ENCODE data around the gene CA5A. TPM values are rescaled to one million over a fixed set of nuclear protein-coding genes. Genes with fewer than 3 reads are reported as not detected.
"Not testable (repeated sequence)": the region's sequence is repeated elsewhere in the genome, so short reads cannot be mapped to it uniquely, and the experiment has no call there.

Gene CA5A
- total RNA-seq: not detected
- total RNA-seq (2013): not detected

DNA sequence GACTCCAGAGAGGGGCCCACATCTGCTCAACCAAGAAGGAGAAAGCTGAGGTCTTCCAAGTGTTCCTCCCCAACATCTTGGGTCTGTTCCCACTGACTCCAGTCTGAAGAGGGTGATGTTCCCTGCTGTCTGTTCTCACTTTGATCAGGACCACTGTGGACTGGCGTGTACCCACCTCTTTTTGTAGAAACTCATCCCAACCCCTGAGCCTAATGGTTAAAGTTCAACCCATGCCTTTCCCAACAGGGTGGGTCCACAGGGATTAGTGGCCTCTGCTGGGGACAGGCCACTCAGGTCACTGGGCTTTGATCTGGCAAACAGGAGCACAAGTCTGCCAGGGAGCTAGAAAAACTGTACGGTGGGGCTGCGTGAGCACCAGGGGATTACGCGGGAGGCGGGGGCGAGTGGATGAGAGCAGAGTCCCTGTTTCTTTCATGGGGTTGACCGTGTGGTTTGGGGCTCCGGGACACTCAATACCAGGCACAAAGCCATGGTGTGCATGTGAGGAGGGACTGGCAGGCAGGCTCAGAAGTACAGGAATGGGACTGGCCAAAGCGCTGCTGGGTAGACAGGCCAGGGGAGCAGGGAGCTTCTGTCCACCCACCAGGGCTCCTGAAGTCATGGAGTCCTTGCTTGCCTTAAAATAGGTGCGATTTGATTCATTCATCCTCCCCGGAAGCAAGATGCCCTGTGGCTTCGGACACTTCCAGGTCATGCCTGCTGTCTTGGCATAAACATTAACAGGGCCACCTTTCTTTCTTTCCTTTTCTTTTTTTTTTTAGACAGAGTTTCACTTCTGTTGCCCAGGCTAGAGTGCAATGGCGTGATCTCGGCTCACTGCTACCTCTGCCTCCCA is at the start of gene CA5A:
Gene CA5A, minus strand, starts transcription at position 155 of the 856 bp plus-strand sequence. Its CDS starts 79 bp downstream, at position 76.
- H3K4me3 Mint-ChIP-seq: no peak within 1 kb of the TSS
- TF ChIP-seq, protein P1, sequence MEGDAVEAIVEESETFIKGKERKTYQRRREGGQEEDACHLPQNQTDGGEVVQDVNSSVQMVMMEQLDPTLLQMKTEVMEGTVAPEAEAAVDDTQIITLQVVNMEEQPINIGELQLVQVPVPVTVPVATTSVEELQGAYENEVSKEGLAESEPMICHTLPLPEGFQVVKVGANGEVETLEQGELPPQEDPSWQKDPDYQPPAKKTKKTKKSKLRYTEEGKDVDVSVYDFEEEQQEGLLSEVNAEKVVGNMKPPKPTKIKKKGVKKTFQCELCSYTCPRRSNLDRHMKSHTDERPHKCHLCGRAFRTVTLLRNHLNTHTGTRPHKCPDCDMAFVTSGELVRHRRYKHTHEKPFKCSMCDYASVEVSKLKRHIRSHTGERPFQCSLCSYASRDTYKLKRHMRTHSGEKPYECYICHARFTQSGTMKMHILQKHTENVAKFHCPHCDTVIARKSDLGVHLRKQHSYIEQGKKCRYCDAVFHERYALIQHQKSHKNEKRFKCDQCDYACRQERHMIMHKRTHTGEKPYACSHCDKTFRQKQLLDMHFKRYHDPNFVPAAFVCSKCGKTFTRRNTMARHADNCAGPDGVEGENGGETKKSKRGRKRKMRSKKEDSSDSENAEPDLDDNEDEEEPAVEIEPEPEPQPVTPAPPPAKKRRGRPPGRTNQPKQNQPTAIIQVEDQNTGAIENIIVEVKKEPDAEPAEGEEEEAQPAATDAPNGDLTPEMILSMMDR (IDR thresholded peaks at IDR 0.05): no peak
- peaks cover 0 to 2% of the 10 kb centered on the region in 2 donors for H3K27me3 Mint-ChIP-seq (ENCODE audit: low read depth in 2 of 2)
- 85% methylated on average over 15 of the region's 15 CpGs for WGBS (ENCODE audit: insufficient coverage)
- ATAC-seq (no peak), DNase-seq (no peak)
- H3K4me1 Mint-ChIP-seq: no peaks in the 10 kb centered on the region
- H3K27ac Mint-ChIP-seq: no peak within 1 kb of the TSS
- H3K4me1 ChIP-seq (ENCODE audit: control insufficient read depth, insufficient read depth, low read length): no peaks in the 10 kb centered on the region
- no peaks in the 10 kb centered on the region for H3K9me3 Mint-ChIP-seq
- H3K36me3 Mint-ChIP-seq: no peaks in the 10 kb centered on the region
- no peak within 1 kb of the TSS for H3K27ac ChIP-seq (ENCODE audit: low read length)
- intact Hi-C loops (cut with micrococcal nuclease): no loop called here
- no peaks in the 10 kb centered on the region for H3K36me3 ChIP-seq (ENCODE audit: control insufficient read depth, insufficient read depth, low read length)
- no peaks in the 10 kb centered on the region for H3K27me3 ChIP-seq (ENCODE audit: control insufficient read depth, insufficient read depth, low read length)
- no peaks in the 10 kb centered on the region for H3K9me3 ChIP-seq (ENCODE audit: control insufficient read depth, insufficient read depth, low read length)
- no peak within 1 kb of the TSS for H3K4me3 ChIP-seq (ENCODE audit: low read length)

DNA sequence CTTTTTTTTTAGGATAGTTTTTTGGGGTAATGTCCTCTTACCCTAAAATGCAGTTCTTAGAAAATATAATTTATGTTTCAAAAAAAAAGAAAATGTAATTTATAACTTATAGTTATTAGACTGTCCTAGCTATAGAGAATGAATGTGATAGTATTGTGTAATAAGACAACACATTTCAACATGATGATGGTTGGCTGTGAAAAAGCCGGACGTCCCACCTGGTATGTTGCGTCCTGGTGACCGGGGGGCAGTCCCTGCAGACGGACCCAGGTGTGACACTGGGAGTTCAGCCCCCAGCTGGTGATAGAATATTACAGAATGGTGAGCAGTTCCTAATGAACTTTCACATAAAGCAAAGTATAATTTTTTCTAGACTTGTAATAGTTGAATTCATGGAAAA is 49.2 kb upstream of the CA5A start:
- not testable (repeated sequence) for H3K36me3 Mint-ChIP-seq

GRCh38 chr16:87984632-87985267 is 48.4 kb upstream of the CA5A start:
- no peaks in the 10 kb centered on the region for H3K9me3 Mint-ChIP-seq
- peaks cover 0 to 4% of the 10 kb centered on the region in 2 donors for H3K27me3 Mint-ChIP-seq (ENCODE audit: low read depth in 2 of 2)
- Histone ChIP-seq H3K4me3 (ENCODE audit: low read length) (no peak overlapping the region), H3K36me3 (ENCODE audit: control insufficient read depth, insufficient read depth, low read length) (peaks cover 16% of the 10 kb centered on the region), H3K27ac (ENCODE audit: low read length) (no peak overlapping the region), H3K9me3 (ENCODE audit: control insufficient read depth, insufficient read depth, low read length) (no peaks in the 10 kb centered on the region), H3K4me1 (ENCODE audit: control insufficient read depth, insufficient read depth, low read length) (peaks cover 43% of the 10 kb centered on the region), H3K27me3 (ENCODE audit: control insufficient read depth, insufficient read depth, low read length) (no peaks in the 10 kb centered on the region)
- ATAC-seq (no peak), DNase-seq (no peak)
- H3K27ac Mint-ChIP-seq: peak overlapping the region in 1 of 2 donors; percentile 40
- no peaks in the 10 kb centered on the region for H3K36me3 Mint-ChIP-seq
- intact Hi-C loops (cut with micrococcal nuclease): loop anchor here (5.0 kb wide), 2 partner anchors 32 to 487 kb away; partner anchors contain the start of gene BANP
- peaks cover 36 to 55% of the 10 kb centered on the region in 2 donors for H3K4me1 Mint-ChIP-seq
- WGBS (ENCODE audit: insufficient coverage): 97% methylated on average over 28 of the region's 28 CpGs
- TF ChIP-seq, protein P1 (IDR thresholded peaks at IDR 0.05): no peak
- no peak overlapping the region for H3K4me3 Mint-ChIP-seq

More for the DNA sequence above, 49.2 kb upstream of the CA5A start:
- peaks cover 16% of the 10 kb centered on the region for H3K36me3 ChIP-seq (ENCODE audit: control insufficient read depth, insufficient read depth, low read length)
- not testable (repeated sequence) for H3K27ac ChIP-seq (ENCODE audit: low read length); DNase-seq; H3K9me3 ChIP-seq (ENCODE audit: control insufficient read depth, insufficient read depth, low read length); H3K4me3 ChIP-seq (ENCODE audit: low read length); H3K4me3 Mint-ChIP-seq; ATAC-seq; H3K27me3 Mint-ChIP-seq (ENCODE audit: low read depth in 2 of 2); H3K9me3 Mint-ChIP-seq; H3K27ac Mint-ChIP-seq; H3K27me3 ChIP-seq (ENCODE audit: control insufficient read depth, insufficient read depth, low read length)
- peaks cover 28 to 48% of the 10 kb centered on the region in 2 donors for H3K4me1 Mint-ChIP-seq
- H3K4me1 ChIP-seq (ENCODE audit: control insufficient read depth, insufficient read depth, low read length): peaks cover 36% of the 10 kb centered on the region
- intact Hi-C loops (cut with micrococcal nuclease): loop anchor here (5.0 kb wide), 1 partner anchor 33 kb away; the partner anchor contains the start of gene BANP
- WGBS (ENCODE audit: insufficient coverage): 95% methylated on average over 5 of the region's 5 CpGs

DNA sequence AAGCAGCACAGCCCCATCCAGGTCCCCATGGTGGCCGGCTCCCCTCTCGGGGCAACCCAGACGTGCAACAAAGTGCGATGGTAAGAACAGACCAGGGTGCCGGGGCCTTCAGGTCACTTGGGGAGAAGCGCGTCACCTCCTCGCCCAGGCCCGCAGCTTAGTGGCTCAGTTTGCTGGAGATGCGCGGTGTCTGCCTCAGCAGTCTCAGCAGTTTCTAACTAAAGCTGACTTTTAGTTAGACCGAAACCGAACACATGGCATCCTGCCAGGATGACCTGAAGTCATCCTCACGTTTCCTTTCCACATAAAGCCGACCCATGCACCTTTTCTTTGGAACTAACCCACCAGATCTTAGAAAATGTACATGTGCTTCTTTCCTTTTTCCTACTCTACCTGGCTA is 47.9 kb upstream of the CA5A start:
- Mint-ChIP-seq H3K4me1 (peaks cover 42 to 58% of the 10 kb centered on the region in 2 donors), H3K27ac (peak overlapping the region in 1 of 2 donors; percentile 94)
- H3K4me3 ChIP-seq (ENCODE audit: low read length); H3K27ac ChIP-seq (ENCODE audit: low read length); H3K36me3 Mint-ChIP-seq; H3K27me3 ChIP-seq (ENCODE audit: control insufficient read depth, insufficient read depth, low read length); H3K9me3 Mint-ChIP-seq; DNase-seq; ATAC-seq; H3K27me3 Mint-ChIP-seq (ENCODE audit: low read depth in 2 of 2); H3K4me3 Mint-ChIP-seq; H3K9me3 ChIP-seq (ENCODE audit: control insufficient read depth, insufficient read depth, low read length): not testable (repeated sequence)
- intact Hi-C loops (cut with micrococcal nuclease): loop anchor here (5.0 kb wide), 1 partner anchor 487 kb away; no protein-coding TSS in a partner anchor
- H3K4me1 ChIP-seq (ENCODE audit: control insufficient read depth, insufficient read depth, low read length): peaks cover 49% of the 10 kb centered on the region
- peaks cover 16% of the 10 kb centered on the region for H3K36me3 ChIP-seq (ENCODE audit: control insufficient read depth, insufficient read depth, low read length)
- WGBS (ENCODE audit: insufficient coverage): 96% methylated on average over 14 of the region's 15 CpGs

DNA sequence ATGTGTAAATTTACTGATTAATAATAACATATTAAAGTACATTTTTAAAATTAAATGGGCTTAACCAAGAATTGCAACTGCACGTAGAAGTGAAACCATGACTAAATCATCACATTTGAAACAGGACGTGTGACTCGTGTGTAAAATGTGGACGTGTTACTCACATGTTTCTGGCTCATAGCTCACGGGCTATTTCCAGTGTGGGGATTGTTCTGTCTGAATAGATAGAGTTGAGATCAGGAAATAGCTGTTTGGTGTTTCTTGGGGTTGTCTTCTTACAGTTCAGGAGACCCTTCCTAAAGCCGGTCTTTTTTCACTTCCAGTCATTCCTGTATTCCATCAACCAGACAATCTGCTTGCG is 47.4 kb upstream of the CA5A start:
- not testable (repeated sequence) for H3K4me3 ChIP-seq (ENCODE audit: low read length); H3K4me3 Mint-ChIP-seq; H3K9me3 Mint-ChIP-seq; H3K9me3 ChIP-seq (ENCODE audit: control insufficient read depth, insufficient read depth, low read length); H3K27ac ChIP-seq (ENCODE audit: low read length); DNase-seq; H3K27me3 ChIP-seq (ENCODE audit: control insufficient read depth, insufficient read depth, low read length); H3K27me3 Mint-ChIP-seq (ENCODE audit: low read depth in 2 of 2); H3K36me3 Mint-ChIP-seq
- Mint-ChIP-seq H3K4me1 (peaks cover 46 to 62% of the 10 kb centered on the region in 2 donors), H3K27ac (peak overlapping the region; percentile 86 to 94)
- peaks cover 54% of the 10 kb centered on the region for H3K4me1 ChIP-seq (ENCODE audit: control insufficient read depth, insufficient read depth, low read length)
- H3K36me3 ChIP-seq (ENCODE audit: control insufficient read depth, insufficient read depth, low read length): peaks cover 16% of the 10 kb centered on the region
- ATAC-seq: peak in 2 of 3 donors; percentile 13 to 22
- 26% methylated on average over 5 of the region's 7 CpGs for WGBS (ENCODE audit: insufficient coverage)
- intact Hi-C loops (cut with micrococcal nuclease): loop anchor here (5.0 kb wide), 1 partner anchor 486 kb away; no protein-coding TSS in a partner anchor

DNA sequence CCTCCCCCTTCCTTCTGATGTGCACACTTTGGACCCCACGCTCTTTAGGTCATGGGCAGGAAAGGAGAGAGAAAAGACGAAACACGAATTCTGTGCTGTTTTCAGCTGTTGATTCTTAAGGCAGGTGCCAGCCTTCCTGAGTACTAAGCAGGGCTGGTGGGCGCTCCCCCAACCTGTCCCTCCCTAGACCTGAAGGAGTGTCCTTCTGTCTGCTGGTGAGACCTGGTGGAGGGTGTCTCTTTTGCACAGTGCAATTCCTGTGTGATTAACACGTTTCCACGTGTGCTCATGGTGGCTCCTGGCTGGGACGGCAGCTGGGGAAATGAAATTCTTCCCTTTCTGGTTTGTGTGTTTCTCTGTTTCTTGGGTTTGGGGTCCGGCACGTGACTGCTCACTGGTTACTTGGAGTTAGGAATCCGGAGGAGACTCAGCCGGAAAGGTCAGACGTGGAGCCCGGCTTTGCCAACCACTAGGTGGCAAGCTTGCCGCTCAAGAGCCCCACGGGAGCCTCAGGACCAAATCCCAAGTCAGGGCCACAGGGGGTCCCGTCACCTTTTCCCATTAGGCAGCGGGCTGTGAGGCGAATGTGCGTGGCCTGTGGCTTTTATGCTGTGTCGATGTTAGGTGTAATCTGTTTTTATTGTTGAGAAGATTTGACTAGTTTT is 46.9 kb upstream of the CA5A start:
- ATAC-seq; H3K27ac ChIP-seq (ENCODE audit: low read length); H3K27me3 ChIP-seq (ENCODE audit: control insufficient read depth, insufficient read depth, low read length); H3K36me3 Mint-ChIP-seq; H3K4me3 ChIP-seq (ENCODE audit: low read length); DNase-seq; H3K9me3 Mint-ChIP-seq; H3K9me3 ChIP-seq (ENCODE audit: control insufficient read depth, insufficient read depth, low read length); H3K4me3 Mint-ChIP-seq; H3K27me3 Mint-ChIP-seq (ENCODE audit: low read depth in 2 of 2): not testable (repeated sequence)
- Histone ChIP-seq H3K36me3 (ENCODE audit: control insufficient read depth, insufficient read depth, low read length) (peaks cover 18% of the 10 kb centered on the region), H3K4me1 (ENCODE audit: control insufficient read depth, insufficient read depth, low read length) (peaks cover 54% of the 10 kb centered on the region)
- Mint-ChIP-seq H3K27ac (peak overlapping the region; percentile 86 to 94), H3K4me1 (peaks cover 46 to 64% of the 10 kb centered on the region in 2 donors)
- intact Hi-C loops (cut with micrococcal nuclease): loop anchor here (5.0 kb wide), 1 partner anchor 486 kb away; no protein-coding TSS in a partner anchor
- 78% methylated on average over 17 of the region's 20 CpGs for WGBS (ENCODE audit: insufficient coverage)
